ENCODE data around the gene CDH2. TPM values are rescaled to one million over a fixed set of nuclear protein-coding genes. Genes with fewer than 3 reads are reported as not detected.

CDH2 gene
- total RNA-seq, 1 experiment from 2014 or later, result 36.2 TPM

- no CpG with 5 or more reads among the region's 4 CpGs for WGBS (ENCODE audit: extremely low coverage, insufficient read length, low lambda C conversion rate)
- no peak overlapping the region for H3T11ph ChIP-seq (ENCODE audit: low read length)
Measured at GRCh38 chr18:28201056-28201455, 24.1 kb upstream of the CDH2 start.

More at GRCh38 chr18:28201056-28201455, 24.1 kb upstream of the CDH2 start:
- Histone ChIP-seq H3K79me2 (ENCODE audit: insufficient read depth, low read length) (no peaks in the 10 kb centered on the region), H3K4ac (ENCODE audit: low read depth, low read length) (no peak overlapping the region), H4K5ac (ENCODE audit: insufficient read length, low read depth, low read length) (no peak overlapping the region), H2BK15ac (ENCODE audit: low read depth, low read length) (no peak overlapping the region), H3K27me3 (ENCODE audit: insufficient read depth, low read length) (no peaks in the 10 kb centered on the region), H4K20me1 (ENCODE audit: control insufficient read depth, insufficient read depth, insufficient read length) (no peaks in the 10 kb centered on the region), H2BK5ac (ENCODE audit: insufficient read length, low read length) (no peak overlapping the region), H3K56ac (ENCODE audit: insufficient read length, low read depth, low read length) (no peak overlapping the region), H2BK12ac (ENCODE audit: insufficient read length, low read depth, low read length) (no peak overlapping the region), H3K23ac (ENCODE audit: insufficient read length, low read depth, low read length) (no peak overlapping the region), H3K79me1 (ENCODE audit: insufficient read depth, low read depth, low read length, poor library complexity, severe bottlenecking) (no peaks in the 10 kb centered on the region), H2BK120ac (ENCODE audit: low read depth, low read length, poor library complexity, severe bottlenecking) (no peak overlapping the region), H3K9ac (ENCODE audit: extremely low read depth, insufficient read length, low read length) (no peak overlapping the region), H2AK5ac (ENCODE audit: insufficient read length, low read length) (no peak overlapping the region), H3K14ac (ENCODE audit: insufficient read depth, low read length) (no peak overlapping the region), H3K27ac (ENCODE audit: insufficient read length, low read depth, low read length) (no peak overlapping the region), H3K23me2 (ENCODE audit: insufficient read length, low read depth, low read length, poor library complexity, severe bottlenecking) (no peaks in the 10 kb centered on the region), H4K8ac (replicated peaks; ENCODE audit: insufficient read length, low read depth, low read length) (no peak overlapping the region), H3K9me3 (ENCODE audit: control insufficient read depth, low read depth, low read length) (no peaks in the 10 kb centered on the region), H4K91ac (ENCODE audit: insufficient read length, low read depth, low read length) (no peak overlapping the region), H2AFZ (ENCODE audit: low read length) (no peak overlapping the region), H3K18ac (ENCODE audit: insufficient read length, low read depth, low read length) (no peak overlapping the region), H2BK20ac (ENCODE audit: low read depth, low read length, poor library complexity, severe bottlenecking) (no peak overlapping the region), H3K4me2 (ENCODE audit: insufficient read depth, insufficient read length, low read length) (no peak overlapping the region), H3K4me1 (ENCODE audit: insufficient read depth, low read length) (no peaks in the 10 kb centered on the region)
- Mint-ChIP-seq H3K4me1 (peaks cover 4 to 11% of the 10 kb centered on the region in 2 experiments; a peak in 3 of 4 replicates), H3K9me3 (no peaks in the 10 kb centered on the region; a peak in 1 of 5 replicates), H3K36me3 (ENCODE audit: insufficient read depth in 1 of 3, low read depth in 3 of 3) (no peaks in the 10 kb centered on the region), H3K4me3 (no peak overlapping the region), H3K27ac (no peak overlapping the region), H3K27me3 (ENCODE audit: low read depth) (no peaks in the 10 kb centered on the region)
- no peak for DNase-seq
- TF ChIP-seq CTCF (conservative IDR thresholded peaks at IDR 0.05), result no peak
